Fibroblast of lung (primary cell): ENCODE measurements around the gene MRPL21. TPM values are rescaled to one million over a fixed set of nuclear protein-coding genes. Genes with fewer than 3 reads are reported as not detected.

Experiments
- DNase-seq, 2 donors: peaks; one replicate each; pipeline versions ENCODE4 v3.0.0 to v3.0.0-alpha.2; 2010; ENCODE audit warnings: low read depth in 2 of 2
- H2AFZ ChIP-seq: 2 replicates; pipeline ENCODE4 v1.5.1; 2012; ENCODE audit warnings: low read length, control low read depth, inconsistent platforms
- H3K27ac ChIP-seq: 2 replicates; pipeline ENCODE4 v1.5.1; 2011; ENCODE audit warnings: low read length, control low read depth; ENCODE audit not compliant: insufficient read depth
- H3K27me3 ChIP-seq: 2 replicates; pipeline ENCODE4 v1.5.1; 2011; ENCODE audit warnings: mild to moderate bottlenecking, low read length; ENCODE audit not compliant: control insufficient read depth, insufficient read depth
- H3K36me3 ChIP-seq: 2 replicates; pipeline ENCODE4 v1.5.1; 2011; ENCODE audit warnings: low read length; ENCODE audit not compliant: control insufficient read depth, insufficient read depth
- H3K4me1 ChIP-seq: 2 replicates; pipeline ENCODE4 v1.5.1; 2011; ENCODE audit warnings: low read length; ENCODE audit not compliant: control insufficient read depth, insufficient read depth; ENCODE audit errors: extremely low read depth
- H3K4me2 ChIP-seq: 2 replicates; pipeline ENCODE4 v1.5.1; 2011; ENCODE audit warnings: low read length, control low read depth; ENCODE audit not compliant: insufficient read depth; ENCODE audit errors: extremely low read depth
- H3K4me3 ChIP-seq, 4 experiments: fragments of 200-600 bp in 1 of 4; sonication (generic) in 1 of 4; replicated peaks in 1 of 4; 2 replicates each; pipeline ENCODE4 v1.5.1; 2011 to 2016; ENCODE audit warnings: low read length in 4 of 4, low read depth in 3 of 4, mild to moderate bottlenecking in 3 of 4, control low read depth in 2 of 4, inconsistent platforms in 1 of 4, mixed read lengths in 1 of 4; ENCODE audit not compliant: insufficient read depth in 1 of 4; ENCODE audit errors: control extremely low read depth in 1 of 4
- H3K79me2 ChIP-seq: 2 replicates; pipeline ENCODE4 v1.5.1; 2012; ENCODE audit warnings: mild to moderate bottlenecking, low read length, inconsistent platforms; ENCODE audit not compliant: control insufficient read depth, insufficient read depth
- H3K9ac ChIP-seq: 2 replicates; pipeline ENCODE4 v1.5.1; 2011; ENCODE audit warnings: mild to moderate bottlenecking, low read length, control low read depth; ENCODE audit not compliant: insufficient read depth
- H3K9me3 ChIP-seq: 2 replicates; pipeline ENCODE4 v1.5.1; 2012; ENCODE audit warnings: low read depth, low read length; ENCODE audit not compliant: control insufficient read depth, insufficient read depth
- H4K20me1 ChIP-seq: 2 replicates; pipeline ENCODE4 v1.5.1; 2011; ENCODE audit warnings: low read length; ENCODE audit not compliant: control insufficient read depth, insufficient read depth; ENCODE audit errors: extremely low read depth
- EZH2 ChIP-seq: IDR thresholded peaks from 2 replicates; pipeline ENCODE4 v1.5.1; 2012; ENCODE audit warnings: low read length, control low read depth, mild to moderate bottlenecking; ENCODE audit errors: missing control alignments
- polyA plus RNA-seq, 2 donors: library from polyadenylated mRNA; depleted of rRNA in 1 of 2; stranded (reverse) in 1 of 2; unstranded in 1 of 2; fragments of >200 nt; gene quantifications; 2 replicates each; pipeline ENCODE4 v1.2.1, GENCODE V29; 2011 to 2012; ENCODE audit warnings: missing spikeins in 1 of 2
- total RNA-seq: library from RNA; depleted of rRNA; stranded (reverse); fragments of >200 nt; gene quantifications from 2 replicates; pipeline ENCODE4 v1.2.1, GENCODE V29; 2014
- TF ChIP-seq, protein P1 (sequence below), 2 donors: IDR thresholded peaks in 1 of 2; conservative IDR thresholded peaks in 1 of 2; 1 replicate in 1 of 2; 2 replicates in 1 of 2; pipeline ENCODE4 v1.5.1; 2011 to 2012; ENCODE audit warnings: low read length in 2 of 2, control low read depth in 1 of 2, inconsistent platforms in 1 of 2, low read depth in 1 of 2, mild to moderate bottlenecking in 1 of 2

Gene MRPL21
- total and polyA plus RNA-seq, 2 donors (not counting 1 experiment from before 2014, with no cell fraction given) = 31.6 to 59.9 TPM

GRCh38 chr11:68863553-68864265, 39.9 kb downstream of the MRPL21 start:
- Histone ChIP-seq H4K20me1 (no peaks in the 10 kb centered on the region), H3K4me1 (no peaks in the 10 kb centered on the region), H3K27ac (no peak overlapping the region), H3K79me2 (no peaks in the 10 kb centered on the region), H3K4me2 (no peak overlapping the region), H3K9ac (no peak overlapping the region), H3K36me3 (no peaks in the 10 kb centered on the region), H3K4me3 (no peak overlapping the region), H2AFZ (no peak overlapping the region), H3K27me3 (peaks cover 6% of the 10 kb centered on the region), H3K9me3 (no peaks in the 10 kb centered on the region)
- DNase-seq = no peak
- TF ChIP-seq, protein P1, sequence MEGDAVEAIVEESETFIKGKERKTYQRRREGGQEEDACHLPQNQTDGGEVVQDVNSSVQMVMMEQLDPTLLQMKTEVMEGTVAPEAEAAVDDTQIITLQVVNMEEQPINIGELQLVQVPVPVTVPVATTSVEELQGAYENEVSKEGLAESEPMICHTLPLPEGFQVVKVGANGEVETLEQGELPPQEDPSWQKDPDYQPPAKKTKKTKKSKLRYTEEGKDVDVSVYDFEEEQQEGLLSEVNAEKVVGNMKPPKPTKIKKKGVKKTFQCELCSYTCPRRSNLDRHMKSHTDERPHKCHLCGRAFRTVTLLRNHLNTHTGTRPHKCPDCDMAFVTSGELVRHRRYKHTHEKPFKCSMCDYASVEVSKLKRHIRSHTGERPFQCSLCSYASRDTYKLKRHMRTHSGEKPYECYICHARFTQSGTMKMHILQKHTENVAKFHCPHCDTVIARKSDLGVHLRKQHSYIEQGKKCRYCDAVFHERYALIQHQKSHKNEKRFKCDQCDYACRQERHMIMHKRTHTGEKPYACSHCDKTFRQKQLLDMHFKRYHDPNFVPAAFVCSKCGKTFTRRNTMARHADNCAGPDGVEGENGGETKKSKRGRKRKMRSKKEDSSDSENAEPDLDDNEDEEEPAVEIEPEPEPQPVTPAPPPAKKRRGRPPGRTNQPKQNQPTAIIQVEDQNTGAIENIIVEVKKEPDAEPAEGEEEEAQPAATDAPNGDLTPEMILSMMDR (conservative IDR thresholded peaks at IDR 0.05 in 1 of 2, IDR thresholded peaks at IDR 0.05 in 1 of 2; ENCODE audit: low read depth in 1 of 2, low read length in 2 of 2) = no peak
- TF ChIP-seq EZH2 = no peak

DNA sequence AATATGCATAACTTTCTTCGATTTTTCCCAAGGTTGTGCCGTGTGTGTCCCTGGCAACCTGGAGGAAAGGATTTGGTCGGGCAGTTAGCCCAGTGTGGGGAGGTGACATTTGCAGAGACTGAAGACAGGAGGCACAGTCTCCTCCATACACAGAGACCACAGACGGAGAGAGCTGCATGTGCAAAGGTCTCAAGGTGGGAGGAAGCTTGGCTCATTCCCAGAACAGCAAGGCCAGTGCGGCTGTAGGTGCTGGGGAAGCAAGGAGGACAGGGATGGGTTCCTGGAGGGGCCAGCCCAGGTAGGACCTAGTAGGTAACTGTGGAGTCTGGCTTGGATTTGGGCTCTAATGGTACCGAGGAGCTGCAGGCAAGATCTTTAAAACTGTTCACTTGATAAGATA, 41.2 kb downstream of the MRPL21 start:
- TF ChIP-seq, protein P1 (conservative IDR thresholded peaks at IDR 0.05 in 1 of 2, IDR thresholded peaks at IDR 0.05 in 1 of 2; ENCODE audit: low read depth in 1 of 2, low read length in 2 of 2) = no peak
- no peak for TF ChIP-seq EZH2
- Histone ChIP-seq H3K27me3 (no peaks in the 10 kb centered on the region), H3K79me2 (no peaks in the 10 kb centered on the region), H3K4me2 (no peak overlapping the region), H3K36me3 (no peaks in the 10 kb centered on the region), H3K4me1 (no peaks in the 10 kb centered on the region), H3K4me3 (no peak overlapping the region), H4K20me1 (no peaks in the 10 kb centered on the region), H3K9me3 (no peaks in the 10 kb centered on the region), H3K27ac (no peak overlapping the region), H2AFZ (no peak overlapping the region), H3K9ac (no peak overlapping the region)
- no peak for DNase-seq

GRCh38 chr11:68859123-68859522, 44.5 kb downstream of the MRPL21 start:
- Histone ChIP-seq H4K20me1 (no peaks in the 10 kb centered on the region), H3K27ac (no peak overlapping the region), H2AFZ (no peak overlapping the region), H3K36me3 (no peaks in the 10 kb centered on the region), H3K9me3 (no peaks in the 10 kb centered on the region), H3K79me2 (no peaks in the 10 kb centered on the region), H3K4me2 (no peak overlapping the region), H3K9ac (no peak overlapping the region), H3K4me3 (no peak overlapping the region), H3K4me1 (no peaks in the 10 kb centered on the region), H3K27me3 (peaks cover 7% of the 10 kb centered on the region)
- TF ChIP-seq EZH2 = no peak
- TF ChIP-seq, protein P1 (conservative IDR thresholded peaks at IDR 0.05 in 1 of 2, IDR thresholded peaks at IDR 0.05 in 1 of 2; ENCODE audit: low read depth in 1 of 2, low read length in 2 of 2) = no peak
- DNase-seq = no peak
